ENCODE data around the gene EED.

Gene EED

DNA sequence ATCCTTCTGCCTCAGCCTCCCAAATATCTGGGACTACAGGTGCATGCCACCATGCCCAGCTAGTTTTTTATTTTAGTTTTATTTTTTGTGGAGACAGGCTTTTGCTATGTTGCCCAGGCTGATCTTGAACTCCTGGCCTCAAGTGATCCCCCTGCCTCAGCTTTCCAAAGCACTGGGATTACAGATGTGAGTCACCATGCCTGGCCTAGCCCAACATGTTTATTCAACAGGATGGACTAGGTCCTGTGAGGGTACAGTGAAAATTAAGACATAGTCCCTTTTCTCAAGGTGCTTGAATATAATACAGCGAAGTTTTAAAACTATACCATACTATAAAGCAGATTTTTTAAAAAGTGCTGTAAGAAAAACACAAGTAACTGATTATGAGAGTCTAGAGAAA is 45.2 kb upstream of the EED start:
- DNase-seq (ENCODE audit: low read depth): no peak

GRCh38 chr11:86201371-86201884 is 43.1 kb upstream of the EED start:
- TF ChIP-seq CTCF (IDR thresholded peaks at IDR 0.05; ENCODE audit: control insufficient read depth, insufficient read depth, low read depth, low read length, missing control alignments): no peak

More for the DNA sequence above, 45.2 kb upstream of the EED start:
- no peak overlapping the region for H3K4me3 ChIP-seq (ENCODE audit: control insufficient read depth, low read depth, low read length)
- no peak for TF ChIP-seq CTCF (IDR thresholded peaks at IDR 0.05; ENCODE audit: control insufficient read depth, insufficient read depth, low read depth, low read length, missing control alignments)

GRCh38 chr11:86202013-86202336 is 42.6 kb upstream of the EED start:
- no peak overlapping the region for H3K4me3 ChIP-seq (ENCODE audit: control insufficient read depth, low read depth, low read length)
- DNase-seq (ENCODE audit: low read depth): no peak
- no peak for TF ChIP-seq CTCF (IDR thresholded peaks at IDR 0.05; ENCODE audit: control insufficient read depth, insufficient read depth, low read depth, low read length, missing control alignments)

More at GRCh38 chr11:86201371-86201884, 43.1 kb upstream of the EED start:
- no peak for DNase-seq (ENCODE audit: low read depth)
- H3K4me3 ChIP-seq (ENCODE audit: control insufficient read depth, low read depth, low read length): no peak overlapping the region

DNA sequence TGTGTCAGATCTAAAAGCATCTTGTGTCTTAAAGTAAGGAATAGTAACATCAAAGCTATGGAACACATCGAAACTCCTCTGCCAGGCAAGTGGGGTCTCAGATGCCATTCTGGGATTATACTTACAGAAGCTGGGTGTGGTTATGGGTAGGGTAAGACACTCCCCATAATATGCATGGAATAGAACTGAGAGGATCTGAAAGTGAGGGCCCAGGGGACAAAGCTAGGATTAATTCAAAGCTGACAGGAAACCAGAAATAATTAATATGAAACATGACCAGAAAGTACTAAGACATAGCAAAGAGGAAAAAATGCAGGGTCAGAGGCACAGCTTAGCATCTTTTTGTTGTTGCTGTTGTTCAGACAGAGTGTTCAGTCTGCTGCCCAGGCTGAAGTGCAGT is 40.2 kb upstream of the EED start:
- no peak overlapping the region for H3K4me3 ChIP-seq (ENCODE audit: control insufficient read depth, low read depth, low read length)
- DNase-seq (ENCODE audit: low read depth): no peak
- no peak for TF ChIP-seq CTCF (IDR thresholded peaks at IDR 0.05; ENCODE audit: control insufficient read depth, insufficient read depth, low read depth, low read length, missing control alignments)

DNA sequence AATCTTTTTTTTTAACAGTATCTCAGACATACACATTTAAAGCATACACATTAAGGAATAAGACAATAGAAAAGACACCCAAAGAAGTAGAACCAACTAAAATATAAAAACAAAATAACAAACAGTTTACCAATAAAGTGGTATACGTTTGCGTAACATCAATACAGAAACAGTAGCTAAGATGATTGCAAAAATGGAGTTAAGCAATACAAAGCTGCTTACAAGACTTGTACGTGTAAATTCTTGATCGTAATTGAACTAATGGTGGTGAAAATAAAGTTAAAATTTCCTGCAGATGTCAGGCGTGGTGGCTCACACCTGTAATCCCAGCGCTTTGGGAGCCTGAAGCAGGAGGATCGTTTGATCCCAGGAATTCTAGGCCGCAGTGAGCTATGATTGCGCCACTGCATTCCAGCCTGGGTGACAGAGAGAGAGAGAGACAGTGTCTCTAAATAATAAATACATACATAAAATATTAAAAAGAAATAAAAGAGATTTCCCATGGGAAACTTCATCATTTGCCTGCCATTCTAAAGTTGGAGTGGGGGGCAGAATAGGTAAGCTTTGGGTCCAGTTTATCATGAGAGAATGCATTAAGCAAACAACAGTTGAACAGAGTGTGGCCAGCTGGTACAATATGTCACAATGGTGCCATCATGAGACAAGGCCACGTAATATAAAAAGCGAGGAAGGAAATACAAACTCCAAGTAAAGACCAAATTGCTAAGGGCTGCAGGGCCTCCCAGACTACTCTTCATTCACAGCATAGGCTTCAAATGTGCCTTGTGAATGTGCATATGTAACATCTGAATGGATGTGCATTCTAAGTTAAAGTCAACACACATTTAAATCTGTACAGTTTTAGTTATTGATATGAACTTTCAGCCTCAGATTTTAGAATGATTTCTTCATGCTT is 38.9 kb upstream of the EED start:
- H3K4me3 ChIP-seq (ENCODE audit: control insufficient read depth, low read depth, low read length): no peak overlapping the region
- no peak for DNase-seq (ENCODE audit: low read depth)
- no peak for TF ChIP-seq CTCF (IDR thresholded peaks at IDR 0.05; ENCODE audit: control insufficient read depth, insufficient read depth, low read depth, low read length, missing control alignments)

DNA sequence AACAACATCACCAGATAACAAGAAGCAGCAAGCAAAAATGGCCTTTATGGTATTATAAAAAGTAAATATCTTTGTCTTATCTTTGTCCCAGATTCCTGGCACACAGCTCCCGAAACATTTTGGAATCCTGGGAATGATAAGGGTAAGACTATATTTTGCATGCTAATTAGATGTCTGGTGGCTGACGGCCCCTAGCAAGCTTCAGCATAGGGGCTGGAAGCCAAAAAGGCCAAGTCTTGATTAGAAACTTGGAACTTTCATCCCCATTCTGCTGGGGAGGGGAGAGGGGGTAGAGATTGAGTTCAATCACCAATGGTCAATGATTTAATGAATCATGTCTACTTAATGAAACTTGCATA is 38.2 kb upstream of the EED start:
- TF ChIP-seq CTCF (IDR thresholded peaks at IDR 0.05; ENCODE audit: control insufficient read depth, insufficient read depth, low read depth, low read length, missing control alignments): no peak
- no peak for DNase-seq (ENCODE audit: low read depth)

More for the DNA sequence above, 38.2 kb upstream of the EED start:
- no peak overlapping the region for H3K4me3 ChIP-seq (ENCODE audit: control insufficient read depth, low read depth, low read length)

Data from AG09309 (cell line).